HAP-1 (cell line): ENCODE results near the gene TMEM119.
A peak's percentile ranks its signal among the peaks of the same experiment; 100 is the strongest.

Source experiments
- DNase-seq, 2 experiments: peaks; one replicate each; pipeline ENCODE4 v3.0.0-alpha.2; 2016 to 2020; ENCODE audit warnings: low spot score in 2 of 2
- H3K27me3 ChIP-seq: fragments of 250-450 bp; sonication (Bioruptor Pico); 2 replicates; pipeline ENCODE4 v1.5.1; 2020; ENCODE audit warnings: low read depth, mild to moderate bottlenecking, moderate library complexity
- H3K36me3 ChIP-seq: fragments of 250-450 bp; sonication (Bioruptor Pico); replicated peaks from 2 replicates; pipeline ENCODE4 v1.5.1; 2020; ENCODE audit warnings: mild to moderate bottlenecking
- H3K4me1 ChIP-seq: fragments of 250-450 bp; sonication (Bioruptor Pico); 2 replicates; pipeline ENCODE4 v1.5.1; 2020; ENCODE audit warnings: mild to moderate bottlenecking
- H3K4me3 ChIP-seq: fragments of 250-450 bp; sonication (Bioruptor Pico); 2 replicates; pipeline ENCODE4 v1.5.1; 2020; ENCODE audit warnings: mild to moderate bottlenecking, moderate library complexity
- H3K9me3 ChIP-seq: fragments of 250-450 bp; sonication (Bioruptor Pico); 2 replicates; pipeline ENCODE4 v1.5.1; 2020; ENCODE audit warnings: mild to moderate bottlenecking, moderate library complexity
- in situ Hi-C: fragments of 300-500 bp; cut with MboI; formaldehyde crosslinking; loops from 3 replicates; pipeline ENCODE4 v1.14.3; 2020; ENCODE audit warnings: low sequenced_read_pairs, inconsistent platforms, mixed read lengths

The TMEM119 gene

DNA sequence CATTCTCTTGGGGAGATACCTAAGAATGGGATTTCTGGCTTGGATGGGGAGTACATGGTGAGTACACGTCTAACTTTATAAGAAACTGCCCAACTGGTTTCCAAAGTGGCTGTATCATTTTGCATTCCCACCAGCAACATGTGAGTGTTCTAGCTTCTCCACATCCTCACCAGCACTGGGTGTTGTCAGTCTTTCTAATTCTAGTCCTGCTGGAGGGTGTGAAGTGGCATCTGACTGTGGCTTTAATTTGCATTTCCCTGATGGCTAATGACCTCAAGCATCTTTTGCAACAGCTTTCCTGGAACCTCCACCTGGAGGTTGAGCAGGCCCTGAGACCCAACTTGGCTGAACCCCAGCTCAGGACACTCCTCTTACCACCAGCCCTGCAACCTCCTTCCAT lies 18.0 kb upstream of the TMEM119 start:
- Histone ChIP-seq H3K27me3 (no peaks in the 10 kb centered on the region), H3K4me3 (no peak overlapping the region), H3K36me3 (no peaks in the 10 kb centered on the region), H3K9me3 (no peaks in the 10 kb centered on the region), H3K4me1 (no peaks in the 10 kb centered on the region)
- in situ Hi-C loops, result loop anchor here (5.0 kb wide), 1 partner anchor 49 kb away; no protein-coding TSS in a partner anchor
- no peak for DNase-seq

DNA sequence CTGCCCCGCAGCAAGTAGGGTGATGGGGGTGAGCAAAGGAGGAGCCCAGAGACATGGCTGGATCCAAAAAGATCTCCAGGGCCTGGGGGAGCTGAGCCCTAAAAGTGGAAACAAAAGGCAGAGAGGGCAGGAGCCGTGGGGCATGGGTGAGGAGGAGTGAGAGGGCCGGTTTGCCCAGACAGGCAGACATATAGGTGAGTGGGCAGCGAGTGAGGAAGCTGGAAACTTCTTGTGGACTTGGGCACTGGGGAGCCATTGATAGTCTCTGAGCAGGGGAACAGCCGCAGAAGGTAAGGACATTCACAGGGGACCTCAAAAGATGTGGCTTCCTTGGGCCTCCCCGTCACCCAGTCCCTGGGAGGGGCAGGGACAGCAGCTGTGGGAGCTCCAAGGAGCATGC lies 16.8 kb upstream of the TMEM119 start:
- in situ Hi-C loops, result loop anchor here (5.0 kb wide), 1 partner anchor 47 kb away; no protein-coding TSS in a partner anchor
- Histone ChIP-seq H3K36me3 (no peaks in the 10 kb centered on the region), H3K4me3 (no peak overlapping the region), H3K27me3 (no peaks in the 10 kb centered on the region), H3K4me1 (no peaks in the 10 kb centered on the region), H3K9me3 (no peaks in the 10 kb centered on the region)
- no peak for DNase-seq

DNA sequence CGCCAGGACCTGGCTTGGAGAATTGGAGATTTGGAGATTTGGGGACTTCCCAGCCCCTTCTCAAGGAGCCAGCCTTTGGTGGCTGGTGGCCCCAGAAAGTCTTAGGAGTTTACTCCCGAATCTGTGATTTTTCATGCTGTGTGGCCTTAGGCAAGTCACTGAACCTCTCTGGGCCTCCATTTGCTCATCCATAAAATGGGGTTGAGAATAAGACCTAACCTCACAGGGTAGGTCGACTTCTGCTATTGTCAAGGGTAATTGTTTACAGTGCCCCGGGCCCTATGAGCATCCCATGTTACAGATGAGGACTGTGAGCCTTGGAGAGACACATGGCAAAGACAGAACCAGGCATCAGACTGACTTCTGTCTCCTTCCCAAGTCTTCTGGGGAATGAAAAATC lies 16.2 kb upstream of the TMEM119 start:
- Histone ChIP-seq H3K4me1 (no peaks in the 10 kb centered on the region), H3K36me3 (no peaks in the 10 kb centered on the region), H3K4me3 (no peak overlapping the region), H3K9me3 (no peaks in the 10 kb centered on the region), H3K27me3 (no peaks in the 10 kb centered on the region)
- no peak for DNase-seq
- in situ Hi-C loops, result no loop called here

DNA sequence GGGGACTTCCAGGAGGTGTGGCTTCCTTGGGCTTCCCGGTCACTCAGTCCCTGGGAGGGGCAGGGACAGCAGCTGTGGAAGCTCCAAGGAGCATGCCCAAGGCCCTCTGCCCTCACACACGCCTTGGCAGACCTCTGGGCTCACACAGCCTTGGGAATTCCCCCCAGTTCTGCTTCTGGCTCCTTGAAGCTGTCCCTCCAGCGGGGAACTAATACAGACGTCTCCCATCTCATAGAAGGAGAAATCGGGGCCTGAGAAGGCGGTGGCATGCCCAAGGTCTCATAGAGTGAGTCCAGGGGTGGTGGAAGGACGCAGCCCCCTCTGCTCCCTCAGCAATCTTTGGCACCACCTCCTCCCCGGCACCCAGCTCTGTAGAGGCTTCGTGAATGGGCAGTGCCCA lies 15.7 kb upstream of the TMEM119 start:
- DNase-seq, result no peak
- no peaks in the 10 kb centered on the region for H3K4me1 ChIP-seq
- in situ Hi-C loops, result no loop called here
- no peaks in the 10 kb centered on the region for H3K27me3 ChIP-seq
- H3K9me3 ChIP-seq, result no peaks in the 10 kb centered on the region
- no peaks in the 10 kb centered on the region for H3K36me3 ChIP-seq
- no peak overlapping the region for H3K4me3 ChIP-seq

DNA sequence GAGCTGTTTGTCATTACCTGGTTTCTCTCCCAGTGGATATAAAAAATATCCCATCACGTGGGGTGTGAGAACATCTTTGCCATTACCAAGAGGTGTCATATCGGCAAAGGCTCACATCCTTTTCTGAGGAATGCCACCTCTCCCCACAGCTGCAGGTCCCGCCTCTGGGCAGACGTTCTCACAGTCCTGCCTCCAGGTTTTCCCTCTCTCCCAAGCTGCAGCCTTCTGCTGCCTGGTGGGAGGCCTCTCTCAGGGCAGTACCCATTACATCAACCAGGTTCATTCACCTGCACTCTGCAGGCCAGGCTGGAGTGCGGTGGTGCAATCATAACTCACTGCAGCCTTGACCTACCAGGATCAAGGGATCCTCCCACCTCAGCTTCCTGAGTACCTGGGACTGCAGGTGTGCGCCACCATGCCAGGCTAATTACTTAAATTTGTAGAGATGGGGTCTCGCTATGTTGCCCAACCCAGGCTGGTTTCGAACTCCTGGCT lies 15.0 kb upstream of the TMEM119 start:
- no peak for DNase-seq
- in situ Hi-C loops, result no loop called here

DNA sequence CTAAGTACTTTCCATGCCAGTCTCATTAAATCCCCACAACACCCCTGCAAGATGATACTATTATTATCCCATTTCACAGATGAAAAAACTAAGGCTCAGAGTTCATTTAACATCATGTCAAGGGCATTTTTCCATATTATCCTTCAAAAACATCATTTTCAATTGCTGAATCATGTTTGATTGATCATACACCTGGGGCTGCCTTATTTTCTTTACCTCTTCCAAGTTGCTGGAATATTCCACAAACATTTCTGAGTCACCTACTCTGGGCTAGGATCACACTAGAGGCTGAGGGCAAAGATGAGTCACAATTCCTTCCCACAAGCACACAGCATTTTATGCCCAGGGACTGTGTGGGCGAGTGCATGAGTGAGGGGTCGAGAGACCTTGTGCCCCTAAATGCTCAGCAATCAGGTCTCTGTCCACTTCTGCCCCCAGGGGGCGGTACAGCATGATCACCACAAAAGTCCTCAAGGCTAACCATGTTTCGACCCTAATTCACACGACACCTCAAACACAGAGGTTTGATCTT lies 14.1 kb upstream of the TMEM119 start:
- H3K9me3 ChIP-seq, result no peaks in the 10 kb centered on the region
- peak; percentile 26 to 71 for DNase-seq
- H3K36me3 ChIP-seq, result no peaks in the 10 kb centered on the region
- H3K4me3 ChIP-seq, result no peak overlapping the region
- no peaks in the 10 kb centered on the region for H3K27me3 ChIP-seq
- H3K4me1 ChIP-seq, result no peaks in the 10 kb centered on the region
- in situ Hi-C loops, result no loop called here

More for the DNA sequence above, 15.0 kb upstream of the TMEM119 start:
- Histone ChIP-seq H3K4me3 (no peak overlapping the region), H3K4me1 (no peaks in the 10 kb centered on the region), H3K36me3 (no peaks in the 10 kb centered on the region), H3K27me3 (no peaks in the 10 kb centered on the region), H3K9me3 (no peaks in the 10 kb centered on the region)

DNA sequence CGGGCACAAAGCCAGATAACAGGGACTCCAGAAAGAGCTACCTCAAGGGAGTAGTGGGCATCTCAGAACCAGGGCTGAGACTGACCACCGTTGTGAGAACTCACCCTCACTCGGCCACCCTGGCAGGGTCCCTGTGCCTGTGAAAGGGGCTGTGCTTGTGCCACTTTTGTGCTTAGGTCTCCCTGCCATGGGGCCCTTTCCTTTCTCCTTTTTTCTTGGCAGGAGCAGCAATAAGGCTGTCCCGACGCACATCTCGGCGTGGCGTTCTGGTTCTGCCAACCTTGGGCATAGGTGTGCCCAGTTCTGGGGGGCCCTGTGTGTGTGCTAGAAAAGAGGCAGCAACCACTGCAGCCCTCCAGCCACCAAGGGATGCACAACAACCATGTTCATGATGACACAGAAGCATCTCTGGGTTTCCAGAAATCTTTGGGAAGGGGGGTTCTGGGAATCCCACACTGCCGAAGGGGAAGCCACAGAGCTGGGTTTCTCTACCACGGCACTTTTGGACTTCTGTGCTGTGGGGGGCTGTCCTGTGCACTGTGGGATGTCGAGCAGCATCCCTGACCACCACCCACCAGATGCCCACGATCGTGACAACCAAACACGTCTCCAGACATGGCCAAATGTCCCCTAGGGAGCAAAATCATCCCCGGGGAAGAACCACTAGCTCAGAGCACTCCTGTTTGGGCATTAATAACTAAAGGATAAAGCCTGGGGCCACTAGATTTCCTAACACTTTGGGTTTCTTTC lies 13.1 kb upstream of the TMEM119 start:
- no peaks in the 10 kb centered on the region for H3K36me3 ChIP-seq
- H3K4me1 ChIP-seq, result no peaks in the 10 kb centered on the region
- no peak overlapping the region for H3K4me3 ChIP-seq
- DNase-seq, result no peak
- H3K27me3 ChIP-seq, result no peaks in the 10 kb centered on the region
- in situ Hi-C loops, result no loop called here
- no peaks in the 10 kb centered on the region for H3K9me3 ChIP-seq

DNA sequence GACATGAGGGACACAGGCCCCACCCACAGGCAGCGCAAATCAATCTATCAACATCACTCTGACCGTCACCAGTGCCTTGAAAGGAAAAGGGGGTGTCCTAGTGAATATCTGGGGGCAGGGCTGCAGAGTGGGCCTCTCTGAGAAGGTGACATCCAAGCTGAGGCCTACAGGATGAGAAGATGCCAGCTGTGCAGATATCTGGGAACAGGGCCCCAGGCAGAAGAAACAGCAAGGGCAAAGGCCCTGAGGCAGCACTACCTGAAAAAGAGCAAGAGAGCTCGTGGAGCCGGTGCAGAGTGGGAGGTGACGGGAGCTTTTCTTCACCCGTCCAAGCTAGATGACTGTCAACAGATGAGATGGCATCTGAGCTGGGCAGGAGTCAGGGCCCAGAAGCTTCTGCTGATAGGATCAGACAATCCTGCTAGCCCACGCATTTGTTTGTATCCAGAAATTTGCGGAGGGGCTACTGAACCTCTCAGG lies 12.5 kb upstream of the TMEM119 start:
- H3K4me1 ChIP-seq, result no peaks in the 10 kb centered on the region
- DNase-seq, result no peak
- in situ Hi-C loops, result no loop called here

DNA sequence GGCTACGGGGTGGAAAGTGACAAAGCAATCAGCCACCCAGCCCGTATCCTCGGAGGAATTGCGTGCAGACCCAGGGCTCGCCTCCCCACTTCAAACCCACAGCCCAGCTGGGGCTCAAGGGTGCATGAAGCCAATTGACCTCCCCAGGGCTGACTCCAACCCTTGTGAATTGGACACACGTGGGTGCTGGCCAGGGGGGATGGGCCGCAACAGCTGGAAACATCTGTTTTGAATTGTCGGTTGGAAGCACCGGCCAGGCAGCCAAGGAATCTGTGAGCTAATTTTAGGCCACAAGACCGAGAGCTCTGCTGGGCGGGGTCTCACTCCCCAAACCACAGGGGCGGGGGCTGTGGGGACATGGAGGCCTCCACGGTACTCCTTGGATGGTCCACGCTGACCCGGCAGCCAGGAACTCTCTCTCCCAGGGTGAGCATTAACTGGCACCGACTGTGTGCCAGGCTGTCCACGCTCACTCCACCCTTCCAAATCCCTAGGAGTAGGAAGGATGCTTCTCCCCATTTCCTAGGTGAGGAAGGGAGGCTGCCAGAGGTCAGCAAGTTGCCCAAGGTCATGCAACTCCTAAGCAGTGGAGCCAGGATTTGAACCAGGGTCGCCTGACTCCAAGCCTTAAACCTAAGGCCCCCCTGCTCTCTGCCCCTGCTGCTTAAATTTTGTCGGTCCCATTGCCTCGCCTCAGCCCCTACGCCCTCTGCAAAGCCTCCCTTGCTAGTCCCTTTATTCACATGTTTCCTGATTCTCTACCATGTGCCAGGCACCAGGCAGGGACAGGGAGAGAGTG lies 11.9 kb upstream of the TMEM119 start:
- H3K27me3 ChIP-seq, result no peaks in the 10 kb centered on the region
- DNase-seq, result no peak
- H3K4me3 ChIP-seq, result no peak overlapping the region
- in situ Hi-C loops, result no loop called here
- H3K9me3 ChIP-seq, result no peaks in the 10 kb centered on the region
- no peaks in the 10 kb centered on the region for H3K4me1 ChIP-seq
- no peaks in the 10 kb centered on the region for H3K36me3 ChIP-seq

More for the DNA sequence above, 12.5 kb upstream of the TMEM119 start:
- Histone ChIP-seq H3K36me3 (no peaks in the 10 kb centered on the region), H3K27me3 (no peaks in the 10 kb centered on the region), H3K9me3 (no peaks in the 10 kb centered on the region), H3K4me3 (no peak overlapping the region)

DNA sequence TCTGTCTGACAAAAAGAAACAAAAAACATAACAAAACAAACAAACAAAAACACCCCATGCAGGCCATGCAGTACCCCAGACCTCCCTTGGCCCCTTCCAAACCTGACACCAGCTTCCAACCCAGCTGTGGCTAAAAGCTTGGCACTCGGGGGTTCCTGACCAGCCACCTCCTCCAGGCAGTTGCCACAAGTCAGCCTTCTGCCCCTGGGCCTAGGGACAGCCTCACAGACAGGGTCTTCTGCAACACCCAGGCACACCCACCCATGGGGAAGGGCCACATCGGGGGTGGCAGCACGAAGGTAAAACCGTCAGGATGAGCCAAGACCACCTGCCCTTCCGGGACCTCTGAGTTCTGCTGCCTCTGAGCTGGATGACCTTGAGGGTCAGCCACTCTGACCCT lies 10.7 kb upstream of the TMEM119 start:
- no peaks in the 10 kb centered on the region for H3K9me3 ChIP-seq
- H3K4me3 ChIP-seq, result no peak overlapping the region
- no peaks in the 10 kb centered on the region for H3K27me3 ChIP-seq
- in situ Hi-C loops, result no loop called here
- DNase-seq, result no peak
- H3K36me3 ChIP-seq, result no peaks in the 10 kb centered on the region
- no peaks in the 10 kb centered on the region for H3K4me1 ChIP-seq

DNA sequence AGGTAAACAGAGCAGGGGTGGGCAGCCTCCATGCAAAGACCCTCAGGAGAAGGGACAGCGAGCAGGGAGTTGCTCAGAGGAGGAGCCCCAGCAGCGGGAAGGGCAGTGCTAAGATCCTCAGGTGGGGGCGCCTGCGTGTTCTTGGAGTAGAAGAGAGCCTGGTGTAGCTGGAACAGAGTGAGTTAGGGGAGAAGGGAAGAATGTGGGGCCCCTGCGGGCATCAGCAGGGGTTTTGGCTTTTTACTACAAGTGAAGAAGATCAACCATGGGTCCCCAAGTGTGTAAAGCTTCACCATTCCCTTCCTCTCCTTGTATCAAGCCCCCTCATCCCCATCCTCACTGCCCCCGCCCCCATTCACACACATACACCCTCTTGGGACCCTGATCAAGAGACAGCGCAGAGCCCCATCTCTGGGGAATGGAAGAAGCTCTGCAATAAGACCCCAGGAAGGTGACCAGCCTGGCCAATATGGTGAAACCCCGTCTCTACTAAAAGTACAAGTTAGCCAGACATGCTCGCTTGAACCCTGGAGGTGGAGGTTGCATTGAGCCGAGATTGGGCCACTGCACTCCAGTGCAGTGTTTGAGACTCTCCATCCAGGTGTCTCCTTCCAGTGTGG lies 10.2 kb upstream of the TMEM119 start:
- H3K4me1 ChIP-seq, result no peaks in the 10 kb centered on the region

DNA sequence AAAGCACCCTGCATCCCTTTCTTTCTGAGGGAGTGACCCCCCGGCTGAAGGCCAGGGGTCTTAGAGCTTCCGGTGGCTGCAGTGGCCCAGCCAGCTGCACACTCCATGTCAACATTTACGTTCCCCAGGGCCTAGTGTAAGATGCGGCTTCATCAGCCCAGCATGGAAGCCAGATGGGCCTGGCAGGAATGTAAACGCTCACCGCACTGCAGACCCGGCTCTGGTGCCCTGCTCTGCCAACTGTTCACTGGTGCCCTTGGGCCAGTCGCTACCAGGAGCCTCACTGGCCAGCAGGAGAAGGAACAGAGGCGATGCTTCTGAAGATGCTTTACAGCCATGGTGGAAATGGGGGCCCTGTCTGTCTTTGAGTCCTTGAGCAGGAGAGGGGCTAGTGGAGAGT lies 8.6 kb upstream of the TMEM119 start:
- no peak overlapping the region for H3K4me3 ChIP-seq
- no peaks in the 10 kb centered on the region for H3K36me3 ChIP-seq
- DNase-seq, result no peak
- no peaks in the 10 kb centered on the region for H3K27me3 ChIP-seq
- H3K4me1 ChIP-seq, result no peaks in the 10 kb centered on the region
- in situ Hi-C loops, result no loop called here
- H3K9me3 ChIP-seq, result no peaks in the 10 kb centered on the region

More for the DNA sequence above, 10.2 kb upstream of the TMEM119 start:
- DNase-seq, result no peak
- Histone ChIP-seq H3K27me3 (no peaks in the 10 kb centered on the region), H3K9me3 (no peaks in the 10 kb centered on the region), H3K4me3 (no peak overlapping the region), H3K36me3 (no peaks in the 10 kb centered on the region)
- in situ Hi-C loops, result no loop called here

DNA sequence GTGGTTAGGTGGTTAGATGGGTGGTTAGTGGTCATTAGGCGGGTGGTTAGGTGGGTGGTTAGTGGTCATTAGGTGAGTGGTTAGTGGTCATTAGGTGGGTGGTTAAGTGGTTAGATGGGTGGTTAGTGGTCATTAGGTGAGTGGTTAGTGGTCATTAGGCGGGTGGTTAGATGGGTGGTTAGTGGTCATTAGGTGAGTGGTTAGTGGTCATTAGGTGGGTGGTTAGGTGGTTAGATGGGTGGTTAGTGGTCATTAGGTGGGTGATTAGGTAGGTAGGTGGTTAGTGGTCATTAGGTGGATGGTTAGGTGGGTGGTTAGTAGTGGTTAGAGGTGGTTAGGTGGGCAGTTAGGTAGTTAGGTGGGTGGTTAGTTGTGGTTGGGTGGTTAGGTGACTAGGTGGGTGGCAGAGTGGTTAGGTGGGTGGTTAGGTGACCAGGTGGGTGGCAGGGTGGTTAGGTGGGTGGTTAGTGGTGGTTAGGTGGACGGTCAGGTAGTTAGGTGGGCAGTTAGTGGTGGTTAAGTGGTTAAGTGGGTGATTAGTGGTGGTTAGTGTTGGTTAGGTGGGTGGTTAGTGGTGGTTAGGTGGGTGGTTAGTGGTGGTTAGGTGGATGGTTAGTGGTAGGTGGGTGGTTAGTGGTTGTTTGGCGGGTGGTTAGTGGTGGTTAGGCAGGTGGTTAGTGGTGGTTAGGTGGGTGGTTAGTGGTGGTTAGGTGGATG lies 8.0 kb upstream of the TMEM119 start:
- Histone ChIP-seq H3K9me3 (no peaks in the 10 kb centered on the region), H3K36me3 (no peaks in the 10 kb centered on the region), H3K4me3 (no peak overlapping the region), H3K27me3 (no peaks in the 10 kb centered on the region), H3K4me1 (no peaks in the 10 kb centered on the region)
- in situ Hi-C loops, result no loop called here
- DNase-seq, result no peak
